HepG2 (cell line): ENCODE data around the gene CHD9. TPM values are rescaled to one million over a fixed set of nuclear protein-coding genes. Genes with fewer than 3 reads are reported as not detected.

ENCODE experiments used
- ATAC-seq: fragments of 200-7000 bp; cut with Tn5 transposase; 3 replicates; pipeline ENCODE4 v1.9.1; 2020; ENCODE audit warnings: mild to moderate bottlenecking, moderate library complexity
- BruUV-seq: library from RNA; stranded (reverse); fragments of 400-500 nt; replicated peaks from 2 replicates; lab custom pipeline; 2021; lab: Mats Ljungman, UMichigan
- CTCF ChIA-PET: fragments of 300-600 bp; formaldehyde crosslinking; extraction: SDS; loops from one replicate; lab custom pipeline; 2021; ENCODE audit warnings: low total read pairs, inconsistent platforms, low intra/inter-chr PET ratio; lab: Yijun Ruan, JAX
- POLR2A ChIA-PET: fragments of 350-600 bp; sonication (Branson Sonifier 250); formaldehyde crosslinking; loops from one replicate; lab custom pipeline; 2020; ENCODE audit warnings: antibody characterized with exemption, inconsistent platforms; lab: Yijun Ruan, JAX
- DNase-seq: peaks from one replicate; pipeline ENCODE4 v3.0.0-alpha.2; 2015; ENCODE audit warnings: low spot score
- FAIRE-seq: peaks from 3 replicates; lab custom pipeline; 2011; peaks lifted over from hg19 to GRCh38; lab: Jason Lieb, UNC
- H2AFZ ChIP-seq: one replicate; pipeline ENCODE4 v1.6.1; 2011; ENCODE audit warnings: low read length, inconsistent platforms
- H3K27ac ChIP-seq: fragments of 300-600 bp; 3 replicates; pipeline ENCODE4 v1.8.0; 2011; ENCODE audit warnings: mixed run types, mild to moderate bottlenecking, mixed read lengths, low read length, inconsistent platforms; ENCODE audit not compliant: insufficient read depth; ENCODE audit errors: extremely low read length
- H3K27me3 ChIP-seq, 2 experiments: fragments of 200-600 bp in 1 of 2; 2 replicates in 1 of 2; 3 replicates in 1 of 2; pipeline versions ENCODE4 v1.6.0 to v1.8.0; 2011; ENCODE audit warnings: low read length in 2 of 2, mild to moderate bottlenecking in 2 of 2, moderate library complexity in 2 of 2, inconsistent platforms in 1 of 2; ENCODE audit not compliant: insufficient read depth in 2 of 2, control insufficient read depth in 1 of 2
- H3K36me3 ChIP-seq, 2 experiments: fragments of 200-600 bp in 1 of 2; replicated peaks in 1 of 2; 2 replicates in 1 of 2; 3 replicates in 1 of 2; pipeline versions ENCODE4 v1.5.1 to v1.8.0; 2011; ENCODE audit warnings: low read length in 2 of 2, inconsistent platforms in 1 of 2; ENCODE audit not compliant: insufficient read depth in 2 of 2, control insufficient read depth in 1 of 2
- H3K4me1 ChIP-seq: 2 replicates; pipeline ENCODE4 v1.5.1; 2012; ENCODE audit warnings: low read length, inconsistent platforms; ENCODE audit not compliant: insufficient read depth
- H3K4me2 ChIP-seq: 2 replicates; pipeline ENCODE4 v1.6.0; 2011; ENCODE audit warnings: low read depth, low read length, inconsistent platforms
- H3K4me3 ChIP-seq, 3 experiments: fragments of 200-600 bp in 1 of 3; sonication (generic), shearing (Covaris generic) in 1 of 3; replicated peaks in 1 of 3; 2 replicates each; pipeline ENCODE4 v1.5.1; 2011 to 2016; ENCODE audit warnings: low read length in 3 of 3, inconsistent platforms in 2 of 3, low read depth in 2 of 3, mild to moderate bottlenecking in 2 of 3, control low read depth in 1 of 3, mixed read lengths in 1 of 3; ENCODE audit not compliant: insufficient read depth in 1 of 3
- H3K79me2 ChIP-seq: one replicate; pipeline ENCODE4 v1.6.1; 2011; ENCODE audit warnings: low read length, inconsistent platforms; ENCODE audit not compliant: insufficient read depth
- H3K9ac ChIP-seq: 2 replicates; pipeline ENCODE4 v1.6.0; 2011; ENCODE audit warnings: mild to moderate bottlenecking, low read depth, low read length, inconsistent platforms; ENCODE audit not compliant: insufficient read depth
- H3K9me3 ChIP-seq: 2 replicates; pipeline ENCODE4 v1.5.1; 2012; ENCODE audit warnings: mild to moderate bottlenecking, low read length
- H4K20me1 ChIP-seq: 2 replicates; pipeline ENCODE4 v1.6.0; 2011; ENCODE audit warnings: inconsistent platforms, mild to moderate bottlenecking, low read length, moderate library complexity; ENCODE audit not compliant: insufficient read depth
- CSRNP2 ChIP-seq: sonication (generic); formaldehyde crosslinking; conservative IDR thresholded peaks from 2 replicates; pipeline ENCODE4 v1.8.0; 2022; ENCODE audit warnings: low read depth, missing genetic modification reagents
- KIAA2018 ChIP-seq: sonication (generic); formaldehyde crosslinking; IDR thresholded peaks from 2 replicates; pipeline ENCODE4 v1.5.0; 2020; ENCODE audit warnings: mild to moderate bottlenecking, missing genetic modification reagents, borderline replicate concordance
- SRSF1 ChIP-seq: fragments of 200-400 bp; formaldehyde crosslinking; optimal IDR thresholded peaks from 2 replicates; pipeline ENCODE3; 2017; ENCODE audit warnings: mild to moderate bottlenecking, low read depth, low read length, moderate library complexity
- ZNF446 ChIP-seq: sonication (generic); formaldehyde crosslinking; IDR thresholded peaks from 2 replicates; pipeline ENCODE4 v1.5.0; 2020; ENCODE audit warnings: mild to moderate bottlenecking, missing genetic modification reagents
- ZNF749 ChIP-seq: sonication (generic); formaldehyde crosslinking; IDR thresholded peaks from 2 replicates; pipeline ENCODE4 v1.8.0; 2022; ENCODE audit warnings: mild to moderate bottlenecking, missing genetic modification reagents, moderate library complexity, borderline replicate concordance
- ZNF841 ChIP-seq: sonication (generic); formaldehyde crosslinking; IDR thresholded peaks from 2 replicates; pipeline ENCODE4 v1.8.1; 2023; ENCODE audit warnings: missing genetic modification reagents, borderline replicate concordance
- WGBS: methylation state at CpG from one replicate; pipeline ENCODE4 v1.1.6; 2017; ENCODE audit warnings: low lambda C conversion rate; 5-methylcytosine and 5-hydroxymethylcytosine counted together
- in situ Hi-C: cut with HindIII; loops from 2 replicates; pipeline ENCODE4 v1.10.0; 2017; ENCODE audit warnings: low pct_unique_long_range_greater_than_20kb; ENCODE audit not compliant: extremely low pct_ligation_motif_present
- intact Hi-C: fragments of 100-400 bp; cut with micrococcal nuclease; formaldehyde crosslinking; loops from one replicate; pipeline ENCODE4 v1.10.0; 2022; ENCODE audit not compliant: unreplicated experiment
- polyA plus RNA-seq, 8 experiments: library from polyadenylated mRNA; depleted of rRNA in 3 of 8; stranded (reverse) in 7 of 8; unstranded in 1 of 8; fragments of >200 nt; fragmentation: Illumina TruSeq in 4 of 8; extraction: Trizol in 4 of 8; gene quantifications; 2 replicates each; pipeline versions ENCODE4 v1.2.1 to v1.2.3, GENCODE V29; 2011 to 2016; ENCODE audit warnings: low read depth in 4 of 8, missing spikeins in 1 of 8, mixed read lengths in 1 of 8; ENCODE audit not compliant: insufficient read depth in 1 of 8
- total RNA-seq, 5 experiments: library from RNA; depleted of rRNA; stranded (reverse); fragments of >200 nt; fragmentation: Illumina TruSeq; extraction: Trizol; gene quantifications; 2 replicates each; pipeline ENCODE4 v1.2.3, GENCODE V29; 2016; ENCODE audit warnings: low read depth in 1 of 5
- TF ChIP-seq, protein P1 (sequence below), 2 experiments: sonication (generic) in 1 of 2; formaldehyde crosslinking in 1 of 2; IDR thresholded peaks; 2 replicates each; pipeline versions ENCODE4 v1.4.0 to v1.6.1; 2018 to 2020; ENCODE audit warnings: missing genetic modification reagents in 2 of 2, borderline replicate concordance in 1 of 2, low read depth in 1 of 2, mild to moderate bottlenecking in 1 of 2, missing biosample characterization in 1 of 2
- TF ChIP-seq, protein P2 (sequence below): IDR thresholded peaks from 2 replicates; pipeline ENCODE4 v1.6.1; 2016; ENCODE audit warnings: missing compliant biosample characterization, missing genetic modification reagents, borderline replicate concordance

CHD9 gene
- total and polyA plus RNA-seq, 2 of the 13 experiments (the other 11 are each of a cell fraction or from before 2014, with no cell fraction given) = 23.4 to 27.7 TPM

DNA sequence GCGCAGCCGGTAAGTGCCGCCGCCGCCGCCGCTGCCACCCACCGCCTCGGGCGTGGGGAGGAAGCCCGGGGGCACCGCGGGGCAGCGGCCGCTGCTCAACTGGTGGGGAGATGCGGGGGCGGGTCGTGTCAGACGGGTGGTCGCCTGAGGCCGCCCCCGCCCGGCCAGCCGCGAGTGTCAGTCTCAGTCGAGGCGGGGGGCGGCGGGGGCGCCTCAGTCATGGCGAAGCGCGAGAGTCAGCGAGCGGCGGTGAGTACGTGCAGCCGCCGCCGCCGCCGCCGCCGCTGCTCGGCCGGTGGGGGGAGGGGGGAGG is 76.2 kb downstream of the CHD9 start:
- peak overlapping the region; percentile 88 for H3K9ac ChIP-seq
- peaks cover 23% of the 10 kb centered on the region for H3K79me2 ChIP-seq
- intact Hi-C loops (loop anchor here (2.0 kb wide), 1 partner anchor 152 kb away; no protein-coding TSS in a partner anchor), in situ Hi-C loops (no loop called here)
- ChIA-PET CTCF (interaction anchor here (0.8 to 2.1 kb wide), 3 partner anchors 29 to 76 kb away, joined by 4 to 8 read pairs (median 7); partner anchors contain the start of gene CHD9), POLR2A (no interaction called here)
- no peak for ATAC-seq
- H3K4me3 ChIP-seq = peak overlapping the region; percentile 67 to 96 (median 73); a peak in 5 of 6 replicates
- H2AFZ ChIP-seq = no peak overlapping the region
- H3K36me3 ChIP-seq = no peaks in the 10 kb centered on the region; a peak in 1 of 5 replicates
- no peak for DNase-seq
- H4K20me1 ChIP-seq = no peaks in the 10 kb centered on the region
- H3K27ac ChIP-seq = peak overlapping the region; percentile 96
- H3K4me2 ChIP-seq = peak overlapping the region; percentile 43; the same call in 1 of the 2 replicates
- H3K4me1 ChIP-seq = peaks cover 42% of the 10 kb centered on the region
- H3K27me3 ChIP-seq = no peaks in the 10 kb centered on the region; a peak in 2 of 5 replicates
- H3K9me3 ChIP-seq = no peaks in the 10 kb centered on the region
- no TSS peak for BruUV-seq
- FAIRE-seq = no peak
- WGBS = 0% methylated on average over 4 of the region's 46 CpGs
- TF ChIP-seq ZNF446 (CRISPR knock-in tag) (peak; percentile 20; the same call in 1 of the 2 replicates), ZNF841 (CRISPR knock-in tag) (no peak), ZNF749 (CRISPR knock-in tag) (peak; percentile 21; the same call in 1 of the 2 replicates), CSRNP2 (CRISPR knock-in tag) (0 out of 2 replicates have a peak, but pooled peaks have one; percentile 23), SRSF1 (peak; percentile 4), KIAA2018 (CRISPR knock-in tag) (no peak)
- TF ChIP-seq, protein P1, sequence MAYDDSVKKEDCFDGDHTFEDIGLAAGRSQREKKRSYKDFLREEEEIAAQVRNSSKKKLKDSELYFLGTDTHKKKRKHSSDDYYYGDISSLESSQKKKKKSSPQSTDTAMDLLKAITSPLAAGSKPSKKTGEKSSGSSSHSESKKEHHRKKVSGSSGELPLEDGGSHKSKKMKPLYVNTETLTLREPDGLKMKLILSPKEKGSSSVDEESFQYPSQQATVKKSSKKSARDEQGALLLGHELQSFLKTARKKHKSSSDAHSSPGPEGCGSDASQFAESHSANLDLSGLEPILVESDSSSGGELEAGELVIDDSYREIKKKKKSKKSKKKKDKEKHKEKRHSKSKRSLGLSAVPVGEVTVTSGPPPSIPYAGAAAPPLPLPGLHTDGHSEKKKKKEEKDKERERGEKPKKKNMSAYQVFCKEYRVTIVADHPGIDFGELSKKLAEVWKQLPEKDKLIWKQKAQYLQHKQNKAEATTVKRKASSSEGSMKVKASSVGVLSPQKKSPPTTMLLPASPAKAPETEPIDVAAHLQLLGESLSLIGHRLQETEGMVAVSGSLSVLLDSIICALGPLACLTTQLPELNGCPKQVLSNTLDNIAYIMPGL (CRISPR knock-in tag; IDR thresholded peaks at IDR 0.05; ENCODE audit: borderline replicate concordance in 1 of 2, low read depth in 1 of 2) = 0 out of 4 replicates have a peak, but pooled peaks of 1 of the 2 experiments have one; percentile 14
- TF ChIP-seq, protein P2, sequence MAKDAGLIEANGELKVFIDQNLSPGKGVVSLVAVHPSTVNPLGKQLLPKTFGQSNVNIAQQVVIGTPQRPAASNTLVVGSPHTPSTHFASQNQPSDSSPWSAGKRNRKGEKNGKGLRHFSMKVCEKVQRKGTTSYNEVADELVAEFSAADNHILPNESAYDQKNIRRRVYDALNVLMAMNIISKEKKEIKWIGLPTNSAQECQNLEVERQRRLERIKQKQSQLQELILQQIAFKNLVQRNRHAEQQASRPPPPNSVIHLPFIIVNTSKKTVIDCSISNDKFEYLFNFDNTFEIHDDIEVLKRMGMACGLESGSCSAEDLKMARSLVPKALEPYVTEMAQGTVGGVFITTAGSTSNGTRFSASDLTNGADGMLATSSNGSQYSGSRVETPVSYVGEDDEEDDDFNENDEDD = 0 out of 2 replicates have a peak, but pooled peaks have one; percentile 11
